DND-41 (cell line): Measurements from ENCODE around the gene CENPP.

Experiments
- EZH2 ChIP-seq: IDR thresholded peaks from 3 replicates; pipeline ENCODE4 v1.6.1; 2012; ENCODE audit warnings: borderline replicate concordance, low read depth, mild to moderate bottlenecking, moderate library complexity, low read length, inconsistent platforms; ENCODE audit not compliant: severe bottlenecking
- TF ChIP-seq, protein P1 (sequence below): IDR thresholded peaks from 2 replicates; pipeline ENCODE4 v1.5.1; 2012; ENCODE audit warnings: borderline replicate concordance, low read length, moderate library complexity, mild to moderate bottlenecking; ENCODE audit not compliant: poor library complexity, severe bottlenecking; ENCODE audit errors: extremely low read depth

- TF ChIP-seq, protein P1, sequence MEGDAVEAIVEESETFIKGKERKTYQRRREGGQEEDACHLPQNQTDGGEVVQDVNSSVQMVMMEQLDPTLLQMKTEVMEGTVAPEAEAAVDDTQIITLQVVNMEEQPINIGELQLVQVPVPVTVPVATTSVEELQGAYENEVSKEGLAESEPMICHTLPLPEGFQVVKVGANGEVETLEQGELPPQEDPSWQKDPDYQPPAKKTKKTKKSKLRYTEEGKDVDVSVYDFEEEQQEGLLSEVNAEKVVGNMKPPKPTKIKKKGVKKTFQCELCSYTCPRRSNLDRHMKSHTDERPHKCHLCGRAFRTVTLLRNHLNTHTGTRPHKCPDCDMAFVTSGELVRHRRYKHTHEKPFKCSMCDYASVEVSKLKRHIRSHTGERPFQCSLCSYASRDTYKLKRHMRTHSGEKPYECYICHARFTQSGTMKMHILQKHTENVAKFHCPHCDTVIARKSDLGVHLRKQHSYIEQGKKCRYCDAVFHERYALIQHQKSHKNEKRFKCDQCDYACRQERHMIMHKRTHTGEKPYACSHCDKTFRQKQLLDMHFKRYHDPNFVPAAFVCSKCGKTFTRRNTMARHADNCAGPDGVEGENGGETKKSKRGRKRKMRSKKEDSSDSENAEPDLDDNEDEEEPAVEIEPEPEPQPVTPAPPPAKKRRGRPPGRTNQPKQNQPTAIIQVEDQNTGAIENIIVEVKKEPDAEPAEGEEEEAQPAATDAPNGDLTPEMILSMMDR = peak; percentile 51
- TF ChIP-seq EZH2 = no peak
Observed at GRCh38 chr9:92455217-92455616, 129.5 kb downstream of the CENPP start.
